Erythroblast (primary cell): Measurements from ENCODE around the gene RANGAP1.

Source experiments
- DNase-seq, 2 experiments: peaks; one replicate each; lab custom pipeline; 2025; lab: John Stamatoyannopoulos, UW
- GATA1 ChIP-seq: IDR thresholded peaks from 2 replicates; pipeline ENCODE4 v1.6.1; 2011; ENCODE audit warnings: low read depth, mild to moderate bottlenecking, control low read depth, low read length, moderate library complexity
- POLR2A ChIP-seq: IDR thresholded peaks from 2 replicates; pipeline ENCODE4 v1.6.1; 2011; ENCODE audit warnings: mild to moderate bottlenecking, low read length

The RANGAP1 gene

DNA sequence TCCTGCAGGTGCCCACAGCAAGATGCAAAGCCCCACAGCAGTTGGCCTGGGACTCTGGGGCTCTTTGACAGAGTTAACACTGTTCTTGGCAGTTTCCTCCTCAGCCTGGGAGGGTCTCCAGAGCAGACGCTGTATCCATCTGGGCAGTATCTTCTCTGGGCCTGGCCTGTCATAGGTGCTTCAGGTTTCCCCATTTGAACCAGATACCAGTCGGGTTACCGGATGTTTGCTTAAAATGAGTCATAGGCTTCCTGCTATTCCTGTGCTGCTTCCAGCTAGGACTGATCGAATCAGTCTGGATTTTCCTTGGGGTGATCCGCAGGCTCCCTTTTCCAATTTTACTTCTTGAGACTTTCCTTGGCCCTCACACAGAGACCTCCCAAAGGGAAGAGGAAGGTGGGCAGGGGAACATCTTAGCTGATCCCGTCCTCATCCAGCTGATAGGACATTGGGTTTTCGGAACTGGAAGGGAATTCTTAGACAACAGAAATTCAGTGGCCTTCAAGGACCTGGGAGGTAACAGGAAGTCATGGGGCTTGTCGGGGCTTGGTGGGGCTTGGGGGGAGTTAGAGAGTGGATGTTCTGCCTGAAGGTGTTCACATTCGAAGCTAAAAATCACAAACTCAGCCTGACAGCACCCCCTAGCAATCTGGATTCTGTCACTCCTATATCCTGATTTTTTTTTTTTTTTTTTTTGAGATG lies 2.4 kb upstream of the RANGAP1 start:
- no peak for TF ChIP-seq POLR2A
- TF ChIP-seq GATA1: no peak
- no peak for DNase-seq

DNA sequence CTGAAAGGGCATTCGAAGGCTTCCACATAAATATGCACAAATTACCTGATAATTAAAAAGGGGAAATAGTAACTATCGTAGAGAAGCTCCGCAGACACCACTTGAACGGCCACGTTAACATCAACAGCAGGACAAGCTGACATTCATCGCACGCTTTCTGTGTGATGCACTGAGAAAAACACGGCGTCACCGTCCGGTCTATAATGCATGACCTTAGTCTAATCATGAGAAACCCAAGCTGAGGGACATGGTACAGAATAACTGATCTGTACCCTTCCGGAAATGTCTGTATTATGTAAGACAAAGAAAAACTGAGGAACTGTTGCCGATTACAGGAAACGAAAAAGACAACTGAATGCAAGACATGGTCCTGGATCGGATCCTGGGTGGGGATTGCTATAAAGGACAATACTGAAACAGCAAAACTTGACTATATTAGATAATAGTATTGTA lies 678 bp upstream of the RANGAP1 start:
- DNase-seq: peak; percentile 84 to 86
- no peak for TF ChIP-seq POLR2A
- TF ChIP-seq GATA1: no peak

DNA sequence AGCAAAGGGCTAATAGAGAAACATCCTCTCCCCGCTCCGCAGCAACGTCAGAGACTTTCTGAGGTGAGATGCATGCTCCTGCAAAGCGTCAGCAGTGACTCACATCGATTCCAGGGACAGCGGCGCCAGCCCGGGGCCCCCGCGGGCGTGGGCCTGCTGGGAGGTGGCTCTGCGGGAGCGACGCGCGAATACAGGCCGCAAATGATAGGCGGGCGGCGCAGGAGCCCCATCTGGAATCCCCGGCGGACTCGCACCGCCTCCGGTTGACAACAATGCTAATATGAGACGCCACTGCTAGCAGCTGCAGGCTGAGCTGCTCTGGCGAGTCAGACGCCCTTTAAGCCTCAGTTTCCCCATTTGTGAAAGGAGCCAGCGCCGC lies 557 bp downstream of the RANGAP1 start:
- DNase-seq: peak; percentile 91 to 95
- no peak for TF ChIP-seq POLR2A
- TF ChIP-seq GATA1: no peak

DNA sequence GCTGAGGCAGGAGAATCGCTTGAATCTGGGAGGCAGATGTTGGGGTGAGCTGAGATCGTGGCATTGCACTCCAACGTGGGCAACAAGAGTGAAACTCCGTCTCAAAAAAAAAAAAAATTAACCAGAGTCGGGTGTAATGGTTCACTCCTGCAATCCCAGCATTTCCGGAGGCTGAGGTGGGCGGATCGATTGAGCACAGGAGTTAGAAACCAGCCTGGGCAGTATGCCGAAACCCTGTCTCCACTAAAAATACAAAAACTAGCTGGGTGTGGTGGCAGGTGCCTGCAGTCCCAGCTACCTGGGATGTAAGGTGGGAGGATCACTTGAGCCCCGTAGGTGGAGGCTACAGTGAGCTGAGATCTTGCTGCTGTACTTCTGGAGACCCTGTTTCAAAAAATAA lies 1.5 kb downstream of the RANGAP1 start:
- TF ChIP-seq GATA1 (no peak), POLR2A (no peak)
- no peak for DNase-seq

DNA sequence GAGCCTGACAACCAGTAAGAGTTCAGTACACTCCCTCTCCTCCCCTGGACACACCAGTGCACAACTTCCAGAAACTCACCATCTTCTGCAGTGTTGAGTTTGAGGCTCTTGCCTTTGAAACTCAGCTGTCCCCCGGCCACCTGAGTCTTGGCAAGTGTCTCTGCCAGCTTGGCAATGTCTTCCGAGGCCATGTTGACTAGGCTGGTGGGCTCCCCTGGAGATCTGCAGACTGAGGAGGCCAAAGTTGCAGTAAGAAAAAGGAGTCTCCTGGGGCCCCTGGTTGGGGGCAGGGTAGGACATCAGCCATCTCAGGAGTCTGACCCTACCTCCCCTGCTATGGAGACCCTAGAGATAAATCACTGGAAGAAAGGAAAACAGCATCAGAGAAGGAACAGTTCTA lies 5.1 kb downstream of the RANGAP1 start:
- no peak for TF ChIP-seq GATA1
- no peak for TF ChIP-seq POLR2A
- no peak for DNase-seq

DNA sequence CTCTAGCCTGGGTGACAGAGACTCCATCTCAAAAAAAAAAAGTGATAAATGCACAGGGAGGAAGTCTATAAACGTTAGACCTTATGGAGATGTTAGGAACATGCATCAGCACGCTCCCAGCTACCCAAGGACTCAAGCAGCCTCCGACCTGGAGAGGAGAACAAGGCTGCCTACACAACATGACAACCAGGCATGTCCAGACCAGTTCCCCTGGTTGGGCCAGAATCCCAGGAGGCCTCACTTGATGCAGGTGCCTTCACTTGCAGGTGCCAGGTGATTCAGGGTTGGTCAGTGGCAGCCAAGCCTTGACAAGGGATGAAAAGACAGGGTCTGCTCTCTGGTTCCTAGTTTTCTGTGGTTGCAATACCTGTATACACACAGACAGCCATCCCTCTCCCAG lies 5.9 kb downstream of the RANGAP1 start:
- DNase-seq: no peak
- TF ChIP-seq POLR2A (no peak), GATA1 (no peak)

DNA sequence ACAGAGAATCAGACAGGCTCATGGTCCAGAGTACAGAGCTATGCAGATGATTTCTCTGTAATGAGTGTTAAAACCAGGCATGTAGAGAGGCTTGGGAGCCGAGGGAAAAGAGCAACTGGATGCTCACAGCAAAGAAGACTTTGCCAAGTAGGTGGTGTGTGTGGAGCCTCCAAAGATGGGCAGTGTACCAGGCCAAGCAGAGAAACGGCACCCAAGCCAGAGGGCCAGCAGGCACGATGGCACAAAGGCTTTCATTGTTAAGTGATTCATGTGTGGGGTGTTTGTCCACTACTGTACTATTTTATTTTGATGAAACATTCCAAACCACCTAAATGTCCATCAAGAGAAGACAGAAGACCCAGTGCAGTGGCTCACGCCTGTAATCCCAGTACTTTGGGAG lies 11.1 kb downstream of the RANGAP1 start:
- no peak for TF ChIP-seq POLR2A
- TF ChIP-seq GATA1: no peak
- no peak for DNase-seq

DNA sequence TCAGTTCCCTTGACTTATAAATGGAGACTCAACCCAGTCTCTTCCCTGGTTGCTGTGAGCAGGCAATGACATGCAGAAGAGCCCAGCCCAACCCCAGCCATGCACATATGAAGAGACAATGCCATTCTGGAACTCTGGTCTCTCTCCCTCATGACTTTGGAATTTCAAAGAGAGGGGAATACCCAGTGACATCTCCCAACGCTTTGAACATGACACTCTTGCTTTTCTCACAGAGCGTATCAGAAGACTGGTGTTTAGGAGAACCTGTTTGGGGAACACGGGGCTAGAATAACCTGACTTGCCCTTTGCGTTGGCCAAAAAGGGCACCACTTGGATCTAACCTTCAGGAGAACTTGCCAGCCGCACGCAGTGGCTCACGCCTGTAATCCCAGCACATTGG lies 12.9 kb downstream of the RANGAP1 start:
- DNase-seq: no peak
- no peak for TF ChIP-seq GATA1
- no peak for TF ChIP-seq POLR2A

DNA sequence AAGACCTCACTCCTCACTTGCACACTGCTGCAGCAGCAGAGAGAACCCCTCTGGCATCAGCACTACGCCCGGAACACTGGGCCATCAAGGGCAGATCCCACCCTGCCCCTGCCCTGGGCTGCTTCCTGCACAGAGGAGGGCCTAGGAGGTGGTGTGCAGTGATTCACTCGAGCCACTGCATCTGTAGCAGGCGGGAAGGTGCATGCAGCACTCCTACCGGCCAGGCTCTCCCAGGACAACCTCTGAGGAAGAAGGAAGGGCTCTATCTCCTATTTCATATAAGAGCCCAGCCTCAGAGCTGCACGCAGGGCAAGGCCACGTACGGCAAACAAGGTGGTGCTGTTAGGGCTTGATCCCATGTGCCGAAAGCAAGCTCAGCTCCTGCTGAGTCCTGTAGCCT lies 14.2 kb downstream of the RANGAP1 start:
- no peak for DNase-seq
- TF ChIP-seq GATA1: no peak
- no peak for TF ChIP-seq POLR2A

DNA sequence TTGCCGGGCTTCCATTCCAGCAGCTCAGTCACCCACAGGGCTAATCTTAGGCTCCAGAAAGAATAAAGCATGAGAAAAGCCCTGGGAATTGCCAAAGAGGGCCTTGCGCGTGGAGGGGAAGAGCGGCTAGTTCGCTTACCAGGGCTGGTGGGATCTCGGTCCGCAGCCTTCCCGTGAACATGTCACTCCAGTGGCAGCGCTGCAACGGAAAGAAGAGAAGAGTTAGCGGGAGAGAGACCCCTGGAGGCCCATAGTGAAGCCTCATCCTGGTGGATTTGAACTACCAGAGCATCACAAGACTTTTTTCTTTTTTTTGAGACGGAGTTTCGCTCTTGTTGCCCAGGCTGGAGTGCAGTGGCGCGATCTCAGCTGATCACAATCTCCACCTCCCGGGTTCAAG lies 18.0 kb downstream of the RANGAP1 start:
- TF ChIP-seq GATA1 (no peak), POLR2A (no peak)
- no peak for DNase-seq

DNA sequence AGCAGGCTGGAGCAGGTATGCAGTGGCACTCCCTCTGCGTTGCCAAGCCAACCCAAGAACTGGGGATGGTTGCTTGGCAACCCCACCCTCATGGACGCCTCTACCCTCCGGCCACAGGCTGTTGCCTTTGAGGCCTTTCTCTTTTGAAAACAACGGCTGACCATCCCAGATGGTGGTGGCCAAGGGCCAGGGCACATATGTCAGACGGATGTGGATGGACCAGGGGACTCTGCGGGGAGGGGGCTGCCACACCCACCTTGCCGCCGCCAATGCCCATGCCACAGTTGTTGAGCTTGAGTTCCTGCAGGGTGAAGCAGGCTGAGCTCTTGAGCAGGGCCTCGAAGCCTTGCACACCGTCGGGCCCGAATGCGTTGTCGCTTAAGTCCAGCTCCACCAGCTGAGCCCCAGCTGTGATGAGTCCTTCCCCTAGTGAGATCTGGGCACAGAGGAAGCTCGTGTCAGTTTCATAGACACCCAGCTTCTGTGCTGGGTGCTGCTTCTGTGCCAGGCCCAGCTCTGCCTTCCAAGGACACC lies 21.5 kb downstream of the RANGAP1 start:
- DNase-seq: no peak
- no peak for TF ChIP-seq GATA1
- no peak for TF ChIP-seq POLR2A

DNA sequence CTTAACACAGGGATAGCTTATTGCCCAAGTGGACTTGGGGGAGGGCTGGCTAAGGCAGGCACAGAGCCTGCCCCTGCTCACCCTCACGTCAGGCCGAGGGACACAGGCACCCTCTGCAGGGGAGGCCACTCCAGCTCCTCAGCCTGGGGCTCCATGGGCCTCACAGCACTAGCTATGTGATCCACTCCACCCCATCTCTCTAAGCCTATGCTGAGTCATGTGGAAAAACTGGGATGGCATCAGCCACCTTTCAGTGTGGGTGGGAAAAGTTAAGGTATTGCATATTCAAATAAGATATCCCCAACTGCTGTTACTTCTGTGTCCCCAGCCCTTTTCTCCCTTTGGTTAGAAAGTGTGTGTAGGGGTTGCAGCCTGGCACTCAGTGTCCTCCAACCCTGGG lies 22.3 kb downstream of the RANGAP1 start:
- DNase-seq: no peak
- TF ChIP-seq POLR2A (no peak), GATA1 (no peak)

DNA sequence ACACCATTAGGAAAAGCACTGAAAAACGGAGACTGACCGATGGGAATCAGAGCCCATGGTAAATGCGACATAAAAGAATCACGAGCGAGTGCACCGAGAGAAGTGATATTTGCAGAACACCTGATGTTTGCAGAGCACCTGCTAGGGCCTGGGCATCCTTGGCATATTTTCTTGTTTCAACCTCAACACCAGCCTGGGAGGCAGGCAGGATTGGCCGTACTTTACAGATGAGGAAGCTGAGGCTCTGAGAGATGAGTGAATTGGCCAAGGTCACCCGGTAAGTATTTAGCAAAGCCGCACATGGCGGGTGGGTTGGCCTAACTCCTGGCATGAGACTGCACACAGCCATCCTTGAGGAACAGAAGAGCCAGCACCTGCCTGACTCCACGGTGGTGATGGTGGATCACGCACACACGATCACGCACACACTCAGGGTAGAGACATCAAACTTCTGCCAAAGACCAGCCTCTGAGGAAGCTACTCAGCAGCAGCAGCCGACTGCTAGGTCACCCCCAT lies 23.7 kb downstream of the RANGAP1 start:
- no peak for TF ChIP-seq GATA1
- TF ChIP-seq POLR2A: no peak
- no peak for DNase-seq

DNA sequence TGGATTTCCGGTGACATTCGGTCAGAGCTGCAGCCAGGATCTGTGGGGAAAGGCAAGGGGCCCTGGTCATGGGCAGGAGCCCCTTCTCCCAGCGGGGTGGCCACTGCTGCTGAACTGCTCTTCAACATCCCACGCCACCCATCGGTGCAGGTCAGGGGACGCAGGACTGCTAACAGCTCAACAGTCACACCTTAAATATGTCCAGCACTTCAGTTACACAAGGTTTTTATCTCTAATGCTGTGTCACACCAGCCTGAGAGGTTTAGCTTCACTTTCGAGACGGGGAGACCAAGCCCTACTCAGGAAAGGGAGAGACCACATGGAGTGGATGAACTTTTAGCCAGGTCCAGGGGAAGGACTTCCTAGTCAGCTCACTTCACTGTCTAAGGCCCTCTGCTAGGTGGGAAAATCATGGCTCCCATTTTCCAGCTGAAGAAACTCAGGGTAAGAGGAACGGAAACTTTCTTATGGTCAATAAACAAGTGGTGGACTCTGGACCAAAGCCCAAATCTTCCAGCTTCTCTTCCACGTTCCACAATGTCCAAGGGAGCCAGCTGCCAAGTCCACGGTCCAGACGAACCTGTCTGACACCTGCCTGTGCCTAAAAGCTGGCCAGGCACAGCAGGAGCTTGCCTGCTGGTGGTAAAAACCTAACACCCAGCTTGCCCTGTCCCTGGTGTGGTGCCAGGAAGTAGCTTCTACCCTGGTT lies 24.3 kb downstream of the RANGAP1 start:
- no peak for DNase-seq
- TF ChIP-seq POLR2A (no peak), GATA1 (no peak)
